ENCODE data around the gene CENPX.

The CENPX gene

GRCh38 chr17:81991684-81992305, 30.9 kb downstream of the CENPX start:
- H3K4me2 ChIP-seq (ENCODE audit: insufficient read depth, low read length, poor library complexity, severe bottlenecking) = no peak overlapping the region
- H3K4ac ChIP-seq (ENCODE audit: low read length) = peak overlapping the region; percentile 45
- peaks cover 15% of the 10 kb centered on the region for H3K79me1 ChIP-seq (ENCODE audit: low read depth, low read length)
- peaks cover under 1 to 17% of the 10 kb centered on the region in 2 donors for H3K36me3 ChIP-seq (replicated peaks in 1 of 2; ENCODE audit: control insufficient read depth in 2 of 2, insufficient read depth in 2 of 2, low read length in 2 of 2)
- H3K23ac ChIP-seq (ENCODE audit: low read depth, low read length, poor library complexity) = peak overlapping the region; percentile 75
- WGBS, 2 donors (ENCODE audit: extremely low coverage in 2 of 2, insufficient read length in 2 of 2, insufficient replicate concordance in 1 of 2) = no CpG with 5 or more reads among the region's 31 CpGs
- peak overlapping the region; percentile 92 for H2BK120ac ChIP-seq (ENCODE audit: low read depth, low read length)
- DNase-seq (ENCODE audit: low spot score) = peak; percentile 12
- peak overlapping the region; percentile 97 for H2AK5ac ChIP-seq (ENCODE audit: low read depth, low read length)
- H2BK12ac ChIP-seq (ENCODE audit: low read length) = peak overlapping the region; percentile 95
- peak overlapping the region; percentile 78 for H3K27ac ChIP-seq (replicated peaks; ENCODE audit: low read length)
- H3K4me3 ChIP-seq (ENCODE audit: low read length in 2 of 2) = peak overlapping the region in 1 of 2 donors; percentile 27
- H3K18ac ChIP-seq (ENCODE audit: low read length) = peak overlapping the region; percentile 97
- H3K27me3 ChIP-seq (ENCODE audit: control insufficient read depth in 3 of 3, insufficient read depth in 3 of 3, low read depth in 1 of 3, low read length in 3 of 3) = no peaks in the 10 kb centered on the region
- peak overlapping the region; percentile 83 for H3K9ac ChIP-seq (ENCODE audit: low read depth, low read length, poor library complexity)
- H3K14ac ChIP-seq (ENCODE audit: low read length) = peak overlapping the region; percentile 84
- H2BK15ac ChIP-seq (ENCODE audit: low read length) = peak overlapping the region; percentile 79
- no peak overlapping the region for H4K8ac ChIP-seq (ENCODE audit: low read depth, low read length)
- H2BK5ac ChIP-seq (ENCODE audit: low read length) = peak overlapping the region; percentile 90
- H2AFZ ChIP-seq (ENCODE audit: low read length) = peak overlapping the region; percentile 90
- H3K4me1 ChIP-seq (ENCODE audit: control insufficient read depth in 2 of 2, insufficient read depth in 1 of 2, low read depth in 1 of 2, low read length in 2 of 2) = peaks cover 25 to 29% of the 10 kb centered on the region in 2 donors
- peaks cover 3 to 8% of the 10 kb centered on the region in 2 donors for H3K9me3 ChIP-seq (replicated peaks in 1 of 2; ENCODE audit: control insufficient read depth in 2 of 2, insufficient read depth in 1 of 2, low read depth in 1 of 2, low read length in 2 of 2)
- peak overlapping the region; percentile 92 for H4K91ac ChIP-seq (ENCODE audit: low read depth, low read length, poor library complexity)

- H3K9ac ChIP-seq (ENCODE audit: low read depth, low read length, poor library complexity) = peak overlapping the region; percentile 83
- H3K4ac ChIP-seq (ENCODE audit: low read length) = peak overlapping the region; percentile 45
- peaks cover 3 to 8% of the 10 kb centered on the region in 2 donors for H3K9me3 ChIP-seq (replicated peaks in 1 of 2; ENCODE audit: control insufficient read depth in 2 of 2, insufficient read depth in 1 of 2, low read depth in 1 of 2, low read length in 2 of 2)
- H2AFZ ChIP-seq (ENCODE audit: low read length) = peak overlapping the region; percentile 90
- WGBS, 2 donors (ENCODE audit: extremely low coverage in 2 of 2, insufficient read length in 2 of 2, insufficient replicate concordance in 1 of 2) = no CpG with 5 or more reads among the region's 25 CpGs
- peak overlapping the region; percentile 92 for H4K91ac ChIP-seq (ENCODE audit: low read depth, low read length, poor library complexity)
- peak overlapping the region; percentile 78 for H3K27ac ChIP-seq (replicated peaks; ENCODE audit: low read length)
- H3K36me3 ChIP-seq (replicated peaks in 1 of 2; ENCODE audit: control insufficient read depth in 2 of 2, insufficient read depth in 2 of 2, low read length in 2 of 2) = peaks cover 5 to 21% of the 10 kb centered on the region in 2 donors
- peak overlapping the region; percentile 97 for H3K18ac ChIP-seq (ENCODE audit: low read length)
- H3K4me1 ChIP-seq (ENCODE audit: control insufficient read depth in 2 of 2, insufficient read depth in 1 of 2, low read depth in 1 of 2, low read length in 2 of 2) = peaks cover 25 to 29% of the 10 kb centered on the region in 2 donors
- peak overlapping the region; percentile 95 for H2BK12ac ChIP-seq (ENCODE audit: low read length)
- H3K4me3 ChIP-seq (ENCODE audit: low read length in 2 of 2) = no peak overlapping the region
- no peaks in the 10 kb centered on the region for H3K27me3 ChIP-seq (ENCODE audit: control insufficient read depth in 3 of 3, insufficient read depth in 3 of 3, low read depth in 1 of 3, low read length in 3 of 3)
- peak overlapping the region; percentile 84 for H3K14ac ChIP-seq (ENCODE audit: low read length)
- H3K4me2 ChIP-seq (ENCODE audit: insufficient read depth, low read length, poor library complexity, severe bottlenecking) = no peak overlapping the region
- no peak overlapping the region for H4K8ac ChIP-seq (ENCODE audit: low read depth, low read length)
- H2AK5ac ChIP-seq (ENCODE audit: low read depth, low read length) = peak overlapping the region; percentile 95
- H2BK15ac ChIP-seq (ENCODE audit: low read length) = peak overlapping the region; percentile 79
- peak overlapping the region; percentile 75 for H3K23ac ChIP-seq (ENCODE audit: low read depth, low read length, poor library complexity)
- H3K79me1 ChIP-seq (ENCODE audit: low read depth, low read length) = peaks cover 15% of the 10 kb centered on the region
- H2BK120ac ChIP-seq (ENCODE audit: low read depth, low read length) = peak overlapping the region; percentile 35
- DNase-seq (ENCODE audit: low spot score) = no peak
- peak overlapping the region; percentile 90 for H2BK5ac ChIP-seq (ENCODE audit: low read length)
Observed at GRCh38 chr17:81990836-81991683, 31.6 kb downstream of the CENPX start.

GRCh38 chr17:81987161-81987770, 35.4 kb downstream of the CENPX start:
- Histone ChIP-seq H3K14ac (ENCODE audit: low read length) (no peak overlapping the region), H3K9me3 (replicated peaks in 1 of 2; ENCODE audit: control insufficient read depth in 2 of 2, insufficient read depth in 1 of 2, low read depth in 1 of 2, low read length in 2 of 2) (peaks cover 3 to 8% of the 10 kb centered on the region in 2 donors), H2BK5ac (ENCODE audit: low read length) (no peak overlapping the region), H3K79me1 (ENCODE audit: low read depth, low read length) (peaks cover 8% of the 10 kb centered on the region), H4K8ac (ENCODE audit: low read depth, low read length) (no peak overlapping the region), H3K27ac (replicated peaks; ENCODE audit: low read length) (no peak overlapping the region), H3K4me2 (ENCODE audit: insufficient read depth, low read length, poor library complexity, severe bottlenecking) (no peak overlapping the region), H3K4me3 (ENCODE audit: low read length in 2 of 2) (no peak overlapping the region), H2BK120ac (ENCODE audit: low read depth, low read length) (no peak overlapping the region), H3K23ac (ENCODE audit: low read depth, low read length, poor library complexity) (no peak overlapping the region), H3K18ac (ENCODE audit: low read length) (no peak overlapping the region), H3K27me3 (ENCODE audit: control insufficient read depth in 3 of 3, insufficient read depth in 3 of 3, low read depth in 1 of 3, low read length in 3 of 3) (no peaks in the 10 kb centered on the region), H2AK5ac (ENCODE audit: low read depth, low read length) (no peak overlapping the region), H4K91ac (ENCODE audit: low read depth, low read length, poor library complexity) (no peak overlapping the region), H2AFZ (ENCODE audit: low read length) (no peak overlapping the region), H3K36me3 (replicated peaks in 1 of 2; ENCODE audit: control insufficient read depth in 2 of 2, insufficient read depth in 2 of 2, low read length in 2 of 2) (peaks cover 12 to 41% of the 10 kb centered on the region in 2 donors), H2BK15ac (ENCODE audit: low read length) (no peak overlapping the region), H3K4me1 (ENCODE audit: control insufficient read depth in 2 of 2, insufficient read depth in 1 of 2, low read depth in 1 of 2, low read length in 2 of 2) (peaks cover 11 to 12% of the 10 kb centered on the region in 2 donors), H3K4ac (ENCODE audit: low read length) (no peak overlapping the region), H2BK12ac (ENCODE audit: low read length) (no peak overlapping the region), H3K9ac (ENCODE audit: low read depth, low read length, poor library complexity) (no peak overlapping the region)
- no peak for DNase-seq (ENCODE audit: low spot score)
- WGBS, 2 donors (ENCODE audit: extremely low coverage in 2 of 2, insufficient read length in 2 of 2, insufficient replicate concordance in 1 of 2) = no CpG with 5 or more reads among the region's 26 CpGs
